Central memory CD4-positive, alpha-beta T cell (primary cell): Measurements from ENCODE around the gene GATA1.

Experiments
- DNase-seq: peaks from one replicate; pipeline ENCODE4 v3.0.0; 2022
- total RNA-seq, 3 experiments: gene quantifications; one replicate each; lab custom pipeline; 2026; lab: John Stamatoyannopoulos, UW

GATA1 gene
- total RNA-seq = 0 reads per million in 3 experiments

GRCh38 chrX:48786341-48786800 is at the start of gene GATA1:
Gene GATA1, plus strand, starts transcription at chrX:48786590. Its CDS starts 4,520 bp downstream, at chrX:48791110.
- no peak for DNase-seq

GRCh38 chrX:48736878-48737212 is 49.5 kb upstream of the GATA1 start:
- DNase-seq = no peak

DNA sequence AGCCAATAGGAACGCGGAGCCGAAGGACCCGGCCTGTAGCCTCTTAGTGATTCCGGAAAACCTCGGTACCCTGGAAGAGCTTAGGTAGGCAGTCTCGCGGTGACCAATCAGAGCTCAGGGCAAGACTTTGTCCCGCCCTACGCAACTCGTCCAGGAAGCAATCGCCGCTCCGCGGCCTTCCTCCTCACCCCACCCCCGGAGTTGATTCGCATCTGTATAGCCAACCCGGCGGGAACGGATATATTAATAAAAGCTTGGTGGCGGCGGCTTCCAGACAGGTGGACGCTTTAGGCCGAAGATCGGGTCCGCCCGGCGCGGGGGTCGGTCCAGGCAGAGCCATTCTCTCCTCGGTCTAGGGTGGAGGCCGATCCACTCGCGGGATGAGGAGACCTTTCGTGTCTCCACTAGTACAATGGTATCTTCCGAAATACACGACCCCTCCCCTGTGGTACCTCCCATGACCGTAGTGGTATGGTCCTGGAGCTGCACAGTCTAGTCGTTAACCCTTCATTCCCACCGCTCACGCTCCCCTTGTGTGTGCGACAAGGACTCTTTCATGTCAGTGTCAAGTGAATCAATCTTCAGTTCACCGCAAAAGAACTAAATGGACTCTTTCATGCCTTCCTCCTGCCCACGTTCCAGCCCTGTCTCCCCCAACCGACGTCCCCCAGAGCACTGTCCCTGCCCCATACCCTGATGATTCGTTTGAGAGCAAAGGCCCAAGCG is 49.0 kb upstream of the GATA1 start:
- peak; percentile 90 for DNase-seq

DNA sequence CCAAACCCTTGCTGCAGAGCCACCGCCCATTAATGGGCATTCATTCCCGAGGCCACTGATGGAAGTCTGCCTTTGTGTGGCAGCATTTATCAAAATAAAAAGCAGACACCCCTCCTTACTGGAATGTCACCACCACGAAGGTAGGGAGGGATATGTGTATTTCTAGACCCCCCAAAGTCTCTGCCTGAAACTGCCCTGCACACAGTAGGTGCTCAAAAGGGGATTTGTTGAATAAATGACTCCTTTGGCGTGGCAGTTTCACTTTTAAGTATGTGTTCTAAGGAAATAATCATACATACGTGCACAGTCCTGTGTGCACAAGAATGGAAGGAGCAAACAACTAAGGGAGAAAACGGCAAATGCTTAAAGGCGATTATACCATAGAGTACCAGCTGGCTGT is 48.5 kb upstream of the GATA1 start:
- DNase-seq = no peak

DNA sequence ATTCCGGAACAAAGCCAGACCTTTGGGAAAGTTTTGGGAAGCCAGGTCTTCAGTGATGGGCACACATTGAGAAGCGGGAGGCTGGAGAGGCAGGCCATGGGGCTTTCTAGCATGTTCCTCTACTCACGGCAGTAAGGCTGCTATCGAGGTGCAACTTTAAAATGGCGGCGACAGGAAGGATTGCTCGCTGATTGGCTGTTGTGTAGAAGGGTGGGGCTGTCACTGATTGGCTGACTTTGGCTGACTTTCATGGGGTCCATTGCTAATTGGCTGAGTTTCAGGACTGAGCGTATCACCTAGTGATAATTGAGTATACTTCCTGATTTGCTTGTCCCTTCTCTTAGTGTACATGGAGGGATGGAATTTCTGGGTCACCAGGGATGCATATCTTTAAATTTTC is 44.6 kb upstream of the GATA1 start:
- no peak for DNase-seq

GRCh38 chrX:48745222-48745621 is 41.2 kb upstream of the GATA1 start:
- no peak for DNase-seq

- no peak for DNase-seq
These were observed 38.9 kb upstream of the GATA1 start for GRCh38 chrX:48747415-48748016.

- no peak for DNase-seq
These were observed 37.2 kb upstream of the GATA1 start for GRCh38 chrX:48749182-48749581.

GRCh38 chrX:48751343-48751742 is 35.0 kb upstream of the GATA1 start:
- DNase-seq = no peak

- DNase-seq = no peak
These were observed 33.9 kb upstream of the GATA1 start for GRCh38 chrX:48752498-48752897.

GRCh38 chrX:48753708-48754228 is 32.6 kb upstream of the GATA1 start:
- no peak for DNase-seq

GRCh38 chrX:48754238-48754637 is 32.2 kb upstream of the GATA1 start:
- DNase-seq = no peak

DNA sequence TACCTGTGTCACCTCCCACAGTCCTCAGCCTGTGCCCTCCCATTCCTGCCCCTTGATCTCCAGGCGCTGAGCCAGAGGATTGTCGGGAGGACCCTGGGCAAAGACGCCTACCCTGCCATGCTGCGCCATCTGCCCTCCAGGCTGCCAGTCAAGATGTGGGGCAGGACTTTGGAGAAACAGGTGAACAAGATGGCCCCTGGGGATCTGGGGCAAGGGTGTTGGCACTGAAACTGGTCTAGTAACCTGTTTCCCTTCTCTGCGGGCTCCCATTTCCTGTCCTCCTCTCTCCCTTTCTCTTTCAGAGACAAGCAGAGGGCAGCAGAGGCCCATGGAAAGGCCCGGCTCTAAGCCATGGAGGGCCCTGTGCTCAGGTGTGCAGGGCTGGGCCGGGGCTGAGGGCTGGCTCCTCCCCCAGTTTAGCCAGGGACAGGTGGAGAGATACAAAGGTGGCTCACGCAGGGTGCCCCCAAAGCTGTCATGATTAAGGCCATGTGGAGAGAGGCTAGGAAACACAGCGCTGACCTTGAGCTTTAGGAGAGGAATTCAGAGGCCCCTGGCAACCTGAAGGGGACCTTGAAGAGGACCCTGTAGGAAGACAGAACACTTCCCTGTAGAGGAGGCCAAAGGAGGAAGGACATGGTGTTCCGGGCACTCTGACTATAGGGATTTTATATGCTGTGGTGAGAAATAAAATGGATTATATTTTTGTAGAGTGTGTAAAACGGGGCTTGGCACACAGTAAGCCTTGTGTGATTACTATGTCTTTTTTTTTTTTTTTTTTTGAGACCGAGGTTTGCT is 24.5 kb upstream of the GATA1 start, which contains the start of gene GLOD5:
Gene GLOD5 (plus strand): TSS at position 74 of the 798 bp plus-strand sequence. CDS start 44 bp downstream, at position 118.
- DNase-seq = no peak

DNA sequence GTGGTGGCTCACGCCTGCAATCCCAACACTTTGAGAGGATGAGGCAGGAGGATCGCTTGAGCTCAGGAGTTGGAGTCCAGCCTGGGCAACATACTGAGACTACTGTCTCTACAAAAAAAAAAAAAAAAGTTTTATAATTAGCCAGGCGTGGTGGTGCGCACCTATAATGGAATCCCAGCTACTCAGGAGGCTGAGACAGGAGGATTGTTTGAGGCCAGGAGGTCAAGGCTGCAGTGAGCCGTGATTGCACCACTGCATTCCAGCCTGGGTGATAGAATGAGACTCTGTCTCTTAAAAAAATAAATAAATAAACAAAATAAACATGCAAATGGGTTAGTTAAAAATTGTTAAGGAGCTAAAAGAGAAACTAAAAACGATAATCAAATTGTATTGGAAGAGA is 17.2 kb upstream of the GATA1 start:
- DNase-seq = no peak

DNA sequence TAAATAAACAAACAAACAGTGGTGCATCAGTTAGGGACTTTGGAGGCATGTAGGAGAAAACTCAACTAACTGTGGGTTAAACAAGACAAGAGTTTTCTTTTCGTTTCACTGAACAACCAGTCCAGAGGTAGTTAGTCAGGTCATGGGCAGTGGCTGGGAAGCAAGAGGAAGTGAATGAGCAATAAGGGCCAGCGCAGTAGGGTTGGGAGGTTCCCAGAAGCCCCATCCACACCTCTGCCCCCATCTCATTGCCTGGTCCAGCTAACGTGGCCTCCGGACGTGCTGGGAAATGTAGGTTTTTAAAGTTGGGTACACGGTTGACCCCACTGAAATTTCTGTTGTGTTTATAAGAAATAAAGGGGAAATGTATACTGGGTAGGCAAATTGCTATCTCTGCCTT is 16.1 kb upstream of the GATA1 start:
- no peak for DNase-seq

DNA sequence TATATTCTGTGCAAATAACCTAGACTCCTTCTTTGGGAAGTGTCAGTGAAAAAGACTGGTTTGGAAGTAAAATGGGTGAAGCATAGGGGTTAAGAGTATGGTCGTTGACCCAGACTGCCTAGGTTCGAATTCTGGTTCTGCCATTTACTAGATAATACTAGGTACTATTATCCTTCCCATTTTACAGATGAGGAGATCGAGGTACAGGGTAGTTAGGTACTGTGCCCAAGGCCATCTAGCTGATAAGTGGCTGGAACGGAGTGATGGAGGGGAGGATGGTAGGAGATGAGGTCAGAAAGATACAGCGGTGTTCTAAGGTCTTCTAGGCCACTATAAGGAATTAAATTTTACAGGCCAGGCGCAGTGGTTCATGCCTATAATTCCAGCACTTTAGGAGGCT is 13.8 kb upstream of the GATA1 start:
- no peak for DNase-seq

DNA sequence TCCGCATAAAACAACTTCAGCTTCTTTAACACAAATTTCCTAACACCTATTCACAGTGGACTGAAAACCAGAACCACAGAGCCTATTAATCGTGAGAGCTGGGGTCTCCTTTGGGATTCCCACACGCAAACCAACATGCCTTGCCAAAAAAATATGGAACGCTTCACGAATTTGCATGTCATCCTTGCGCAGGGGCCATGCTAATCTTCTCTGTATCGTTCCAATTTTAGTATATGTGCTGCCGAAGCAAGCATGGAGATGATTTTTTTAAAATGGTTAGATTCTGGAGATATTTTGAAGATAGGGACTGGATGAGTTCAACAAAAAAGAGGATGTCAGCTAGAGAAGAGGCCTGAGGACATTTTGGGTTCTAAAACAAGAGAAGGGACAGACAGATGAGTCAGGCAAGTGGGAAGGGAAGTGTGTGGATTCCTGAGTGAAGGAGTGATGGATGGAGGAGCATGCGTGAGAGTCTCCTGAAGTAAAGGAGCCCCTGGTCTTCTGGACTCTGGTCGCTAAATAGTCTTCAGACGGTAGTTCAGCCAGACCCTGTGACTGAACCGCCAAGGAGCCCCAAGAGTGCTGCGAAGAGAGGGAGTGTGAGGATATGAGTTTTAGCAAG is 9.5 kb upstream of the GATA1 start:
- DNase-seq = no peak

GRCh38 chrX:48779399-48779798 is 7.0 kb upstream of the GATA1 start:
- DNase-seq = no peak

- no peak for DNase-seq
These were observed 4.7 kb upstream of the GATA1 start for GRCh38 chrX:48781705-48782104.

DNA sequence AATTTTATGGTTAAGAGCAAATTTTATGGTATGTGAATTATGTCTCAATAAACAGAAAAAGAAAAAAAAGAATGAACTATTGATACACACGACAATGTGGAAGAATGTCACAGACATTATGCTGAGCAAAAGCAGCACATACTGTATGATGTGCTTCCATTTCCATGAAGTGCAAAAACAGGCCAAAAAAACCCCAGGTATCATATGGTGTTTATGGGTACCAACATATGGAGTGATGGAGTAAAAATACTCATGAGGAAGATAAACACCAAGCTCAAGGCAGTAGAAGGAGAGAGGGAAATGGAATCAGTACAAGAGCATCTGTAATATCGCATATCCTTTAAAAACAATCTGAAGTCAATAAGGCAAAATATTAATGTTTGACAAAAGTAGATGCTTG is 4.2 kb upstream of the GATA1 start:
- DNase-seq = no peak

GRCh38 chrX:48782795-48783194 is 3.6 kb upstream of the GATA1 start:
- DNase-seq = no peak

DNA sequence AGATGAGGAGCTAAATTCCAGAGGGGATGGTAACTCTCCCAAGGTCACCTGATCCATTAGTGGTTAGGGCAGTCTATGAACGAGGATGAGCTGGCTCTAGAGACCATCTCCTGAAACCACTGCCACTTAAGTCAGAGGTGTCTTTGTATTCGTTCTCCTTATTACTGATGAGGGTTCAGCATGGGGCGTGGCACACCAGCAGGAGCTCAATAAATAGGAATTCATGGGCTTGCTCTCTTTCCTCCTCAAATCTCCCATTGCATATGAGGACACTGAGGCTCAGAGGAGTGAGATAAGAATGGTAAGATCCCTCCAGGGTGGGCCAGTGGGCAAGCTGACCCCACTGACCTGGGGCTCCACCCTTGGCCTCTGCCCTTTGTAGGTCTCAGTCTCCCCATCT is 1.7 kb upstream of the GATA1 start:
- no peak for DNase-seq

DNA sequence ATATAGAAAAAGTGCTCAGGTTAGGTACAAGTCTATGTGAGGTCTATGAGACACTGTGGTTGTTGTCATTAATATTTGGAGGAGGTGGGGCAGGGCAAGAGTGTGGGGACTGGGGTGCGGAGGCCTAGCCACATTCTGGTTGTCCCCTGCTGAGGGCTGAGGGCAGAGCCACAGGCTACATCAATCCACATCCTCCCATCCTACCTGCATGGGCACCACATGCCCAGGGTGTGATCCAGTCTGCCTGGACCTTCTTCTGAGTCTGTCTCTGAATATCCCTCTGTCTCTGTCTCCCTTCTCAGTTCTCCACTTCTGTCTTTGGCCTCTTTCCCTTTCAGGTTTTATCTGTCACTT is 1.2 kb upstream of the GATA1 start:
- no peak for DNase-seq
